HK-2 (cell line): ENCODE data around the gene FNTB.

Experiments
- DNase-seq: peaks from one replicate; pipeline ENCODE4 v3.0.0-alpha.2; 2018; ENCODE audit not compliant: unreplicated experiment

Gene FNTB

GRCh38 chr14:64986648-64987437 is at the start of gene FNTB:
TSS of gene FNTB (plus strand) at chr14:64986895. CDS start at chr14:64986954, 59 bp downstream.
- DNase-seq = peak; percentile 96

- no peak for DNase-seq
Measured at GRCh38 chr14:64937171-64937820, 49.4 kb upstream of the FNTB start.

GRCh38 chr14:64937821-64938193 is 48.9 kb upstream of the FNTB start:
- DNase-seq = no peak

- no peak for DNase-seq
Measured at GRCh38 chr14:64938972-64939816, 47.5 kb upstream of the FNTB start.

- DNase-seq = no peak
Measured at GRCh38 chr14:64939817-64940190, 46.9 kb upstream of the FNTB start.

- DNase-seq = no peak
Measured at GRCh38 chr14:64940336-64940910, 46.3 kb upstream of the FNTB start.

- no peak for DNase-seq
Measured at GRCh38 chr14:64942531-64943111, 44.1 kb upstream of the FNTB start, which contains the start of gene GPX2. TSS of gene GPX2 (minus strand) at chr14:64942745. CDS start at chr14:64942726, 19 bp downstream.

GRCh38 chr14:64943556-64943955 is 43.1 kb upstream of the FNTB start:
- no peak for DNase-seq

GRCh38 chr14:64944041-64944440 is 42.7 kb upstream of the FNTB start:
- no peak for DNase-seq

- no peak for DNase-seq
Measured at GRCh38 chr14:64944861-64945260, 41.8 kb upstream of the FNTB start.

- DNase-seq = no peak
Measured at GRCh38 chr14:64945431-64946178, 41.1 kb upstream of the FNTB start.

- no peak for DNase-seq
Measured at GRCh38 chr14:64946310-64947045, 40.2 kb upstream of the FNTB start.

GRCh38 chr14:64947710-64948611 is 38.7 kb upstream of the FNTB start:
- DNase-seq = no peak

- DNase-seq = no peak
Measured at GRCh38 chr14:64948612-64949210, 38.0 kb upstream of the FNTB start.

GRCh38 chr14:64950889-64951288 is 35.8 kb upstream of the FNTB start:
- no peak for DNase-seq

GRCh38 chr14:64951291-64951690 is 35.4 kb upstream of the FNTB start:
- DNase-seq = no peak

GRCh38 chr14:64951724-64952123 is 35.0 kb upstream of the FNTB start:
- no peak for DNase-seq

GRCh38 chr14:64952598-64953309 is 33.9 kb upstream of the FNTB start:
- no peak for DNase-seq
